OCI-LY1 (cell line): ENCODE data around the gene COG6.

ENCODE experiments used
- H2AFZ ChIP-seq: fragments of 200-600 bp; sonication (generic), shearing (Covaris generic); 2 replicates; pipeline ENCODE4 v1.6.0; 2014; ENCODE audit warnings: antibody characterized with exemption, mild to moderate bottlenecking, low read length
- H3F3A ChIP-seq: fragments of 200-600 bp; sonication (generic), shearing (Covaris generic); 2 replicates; pipeline ENCODE4 v1.6.0; 2014; ENCODE audit warnings: mild to moderate bottlenecking, antibody characterized with exemption, low read length, moderate library complexity; ENCODE audit not compliant: insufficient read depth
- H3K27ac ChIP-seq: fragments of 200-600 bp; sonication (generic); 2 replicates; pipeline ENCODE4 v1.5.1; 2014; ENCODE audit warnings: low read length, mixed run types, mild to moderate bottlenecking, low read depth; ENCODE audit not compliant: poor library complexity, severe bottlenecking
- H3K27me3 ChIP-seq: fragments of 200-600 bp; sonication (generic); 2 replicates; pipeline ENCODE4 v1.6.0; 2014; ENCODE audit warnings: antibody characterized with exemption, mild to moderate bottlenecking, low read length, moderate library complexity; ENCODE audit not compliant: insufficient read depth
- H3K36me3 ChIP-seq: fragments of 200-600 bp; sonication (generic); 2 replicates; pipeline ENCODE4 v1.6.1; 2014; ENCODE audit warnings: mild to moderate bottlenecking, antibody characterized with exemption, low read length, moderate library complexity, mixed read lengths; ENCODE audit not compliant: insufficient read depth
- H3K4me1 ChIP-seq: fragments of 200-600 bp; sonication (generic); 2 replicates; pipeline ENCODE4 v1.5.1; 2014; ENCODE audit warnings: mild to moderate bottlenecking, low read length, moderate library complexity; ENCODE audit not compliant: insufficient read depth, severe bottlenecking
- H3K4me2 ChIP-seq: fragments of 200-600 bp; sonication (generic), shearing (Covaris generic); 2 replicates; pipeline ENCODE4 v1.6.1; 2014; ENCODE audit warnings: low read length
- H3K4me3 ChIP-seq: fragments of 200-600 bp; sonication (generic); 2 replicates; pipeline ENCODE4 v1.5.1; 2014; ENCODE audit warnings: low read length, low read depth, mild to moderate bottlenecking, mixed read lengths; ENCODE audit not compliant: poor library complexity, severe bottlenecking
- H3K79me2 ChIP-seq: fragments of 200-600 bp; shearing (Covaris generic); 2 replicates; pipeline ENCODE4 v1.6.1; 2016; ENCODE audit warnings: mixed run types, low read length, mixed read lengths; ENCODE audit not compliant: insufficient read depth
- H3K9ac ChIP-seq: fragments of 200-600 bp; sonication (generic), shearing (Covaris generic); 2 replicates; pipeline ENCODE4 v1.6.1; 2014; ENCODE audit warnings: mild to moderate bottlenecking, low read length, mixed read lengths
- H3K9me2 ChIP-seq: fragments of 200-600 bp; sonication (generic), shearing (Covaris generic); 2 replicates; pipeline ENCODE4 v1.6.1; 2014; ENCODE audit warnings: low read depth, mild to moderate bottlenecking, low read length, mixed read lengths
- H3K9me3 ChIP-seq: fragments of 200-600 bp; shearing (Covaris generic); 2 replicates; pipeline ENCODE4 v1.6.1; 2014; ENCODE audit warnings: low read length, mixed read lengths
- H4K20me1 ChIP-seq: fragments of 200-600 bp; sonication (generic), shearing (Covaris generic); 2 replicates; pipeline ENCODE4 v1.6.0; 2016; ENCODE audit warnings: mild to moderate bottlenecking, low read length; ENCODE audit not compliant: insufficient read depth
- EZH2 ChIP-seq: fragments of 200-600 bp; sonication (generic), shearing (Covaris generic); IDR thresholded peaks from 2 replicates; pipeline ENCODE4 v1.8.0; 2017; ENCODE audit warnings: borderline replicate concordance, mixed run types, mild to moderate bottlenecking, antibody characterized with exemption, low read length, moderate library complexity, mixed read lengths
- TF ChIP-seq, protein P1 (sequence below): fragments of 200-600 bp; sonication (generic), shearing (Covaris generic); IDR thresholded peaks from 2 replicates; pipeline ENCODE4 v1.5.1; 2017; ENCODE audit warnings: mild to moderate bottlenecking, antibody characterized with exemption, low read length, moderate library complexity, mixed read lengths

COG6 gene

DNA sequence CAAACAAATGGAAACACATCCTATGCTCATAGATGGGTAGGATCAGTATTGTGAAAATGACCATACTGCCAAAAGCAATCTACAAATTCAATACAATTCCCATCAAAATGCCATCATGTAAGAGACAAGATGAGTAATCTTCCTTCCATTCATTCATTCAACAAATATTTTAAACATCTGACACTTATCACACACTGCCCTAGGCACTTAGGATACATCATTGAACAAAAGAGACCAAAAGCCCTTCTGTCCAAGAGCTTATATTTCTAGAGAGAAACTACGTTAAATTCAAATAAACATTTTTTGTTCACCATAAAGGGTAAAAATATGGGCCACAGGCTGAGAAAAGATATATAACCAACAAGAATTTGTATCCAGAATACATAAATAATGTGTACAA, 32.0 kb upstream of the COG6 start:
- Histone ChIP-seq H4K20me1 (no peaks in the 10 kb centered on the region), H3K36me3 (no peaks in the 10 kb centered on the region), H3F3A (no peaks in the 10 kb centered on the region), H3K9ac (no peak overlapping the region), H3K4me2 (no peak overlapping the region), H3K27me3 (0 out of 2 replicates have a peak, but pooled peaks cover 4% of the 10 kb centered on the region), H2AFZ (no peak overlapping the region), H3K9me2 (no peaks in the 10 kb centered on the region), H3K4me3 (no peak overlapping the region), H3K27ac (no peak overlapping the region), H3K79me2 (no peaks in the 10 kb centered on the region), H3K4me1 (no peaks in the 10 kb centered on the region), H3K9me3 (no peaks in the 10 kb centered on the region)
- TF ChIP-seq EZH2, result no peak
- TF ChIP-seq, protein P1, sequence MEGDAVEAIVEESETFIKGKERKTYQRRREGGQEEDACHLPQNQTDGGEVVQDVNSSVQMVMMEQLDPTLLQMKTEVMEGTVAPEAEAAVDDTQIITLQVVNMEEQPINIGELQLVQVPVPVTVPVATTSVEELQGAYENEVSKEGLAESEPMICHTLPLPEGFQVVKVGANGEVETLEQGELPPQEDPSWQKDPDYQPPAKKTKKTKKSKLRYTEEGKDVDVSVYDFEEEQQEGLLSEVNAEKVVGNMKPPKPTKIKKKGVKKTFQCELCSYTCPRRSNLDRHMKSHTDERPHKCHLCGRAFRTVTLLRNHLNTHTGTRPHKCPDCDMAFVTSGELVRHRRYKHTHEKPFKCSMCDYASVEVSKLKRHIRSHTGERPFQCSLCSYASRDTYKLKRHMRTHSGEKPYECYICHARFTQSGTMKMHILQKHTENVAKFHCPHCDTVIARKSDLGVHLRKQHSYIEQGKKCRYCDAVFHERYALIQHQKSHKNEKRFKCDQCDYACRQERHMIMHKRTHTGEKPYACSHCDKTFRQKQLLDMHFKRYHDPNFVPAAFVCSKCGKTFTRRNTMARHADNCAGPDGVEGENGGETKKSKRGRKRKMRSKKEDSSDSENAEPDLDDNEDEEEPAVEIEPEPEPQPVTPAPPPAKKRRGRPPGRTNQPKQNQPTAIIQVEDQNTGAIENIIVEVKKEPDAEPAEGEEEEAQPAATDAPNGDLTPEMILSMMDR, result no peak

DNA sequence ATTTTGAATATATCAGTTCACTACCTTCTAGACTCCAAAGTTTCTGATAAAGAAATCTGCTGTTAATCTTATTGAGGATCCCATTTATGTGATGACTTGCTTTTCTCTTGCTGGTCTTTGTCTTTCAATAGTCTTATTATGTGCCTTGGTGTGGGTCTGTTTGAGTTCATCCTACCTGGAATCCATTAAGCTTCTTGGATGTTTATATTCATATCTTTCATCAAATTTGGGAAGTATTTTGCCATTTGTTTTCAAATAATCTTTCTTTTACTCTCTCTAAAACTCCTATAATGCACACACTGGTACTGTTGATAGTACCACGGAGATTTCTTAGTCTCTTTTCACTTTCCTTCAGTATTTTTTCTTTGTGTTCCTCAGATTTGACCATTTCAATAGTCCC, 24.2 kb upstream of the COG6 start:
- Histone ChIP-seq H3K9me2 (no peaks in the 10 kb centered on the region), H3K79me2 (no peaks in the 10 kb centered on the region), H3K4me3 (no peak overlapping the region), H3F3A (no peaks in the 10 kb centered on the region), H3K9me3 (no peaks in the 10 kb centered on the region), H2AFZ (no peak overlapping the region), H3K4me1 (no peaks in the 10 kb centered on the region), H3K27ac (no peak overlapping the region), H3K27me3 (0 out of 2 replicates have a peak, but pooled peaks cover 3% of the 10 kb centered on the region), H3K36me3 (no peaks in the 10 kb centered on the region), H4K20me1 (no peaks in the 10 kb centered on the region), H3K4me2 (no peak overlapping the region), H3K9ac (no peak overlapping the region)
- TF ChIP-seq, protein P1, result no peak
- no peak for TF ChIP-seq EZH2

DNA sequence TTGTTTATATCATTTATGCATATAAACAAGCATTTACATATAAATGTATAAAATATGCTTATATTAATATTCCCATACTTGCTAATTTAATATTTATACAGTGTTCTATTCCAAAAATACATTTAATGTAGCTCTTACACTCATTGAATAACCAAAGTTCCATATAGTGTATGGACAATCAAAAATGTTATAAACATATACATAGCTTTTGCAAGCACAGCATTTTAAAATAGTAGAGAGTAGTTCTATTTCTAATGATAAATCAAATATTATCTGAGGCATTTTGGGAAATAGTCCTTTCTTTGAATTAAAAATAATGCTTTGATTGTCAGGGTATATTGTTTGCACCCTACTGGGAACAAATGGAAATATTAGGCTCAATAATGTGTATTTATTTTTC, 22.5 kb upstream of the COG6 start:
- H3K4me3 ChIP-seq, result no peak overlapping the region
- H3K9me3 ChIP-seq, result no peaks in the 10 kb centered on the region
- H3F3A ChIP-seq, result no peaks in the 10 kb centered on the region
- H3K27me3 ChIP-seq, result 0 out of 2 replicates have a peak, but pooled peaks cover 3% of the 10 kb centered on the region
- H3K27ac ChIP-seq, result no peak overlapping the region
- TF ChIP-seq, protein P1, result no peak
- no peak for TF ChIP-seq EZH2
- no peaks in the 10 kb centered on the region for H3K9me2 ChIP-seq
- no peaks in the 10 kb centered on the region for H4K20me1 ChIP-seq
- H3K4me2 ChIP-seq, result no peak overlapping the region
- no peak overlapping the region for H3K9ac ChIP-seq
- H3K4me1 ChIP-seq, result no peaks in the 10 kb centered on the region
- no peak overlapping the region for H2AFZ ChIP-seq
- no peaks in the 10 kb centered on the region for H3K79me2 ChIP-seq
- no peaks in the 10 kb centered on the region for H3K36me3 ChIP-seq
